ENCODE measurements around the gene BAZ2A. TPM values are rescaled to one million over a fixed set of nuclear protein-coding genes. Genes with fewer than 3 reads are reported as not detected.

Gene BAZ2A
- total RNA-seq, 2 experiments from 2014 or later = 40.6 to 139 TPM

- intact Hi-C loops (cut with micrococcal nuclease; ENCODE audit: unreplicated experiment) = loop anchor here (1.0 to 10.0 kb wide), 4 partner anchors 36 to 522 kb away; partner anchors contain the start of genes PRIM1, RPL41 and ZC3H10
- ChIA-PET POLR2A (interaction anchor here (0.5 to 2.6 kb wide), 18 partner anchors 9 to 501 kb away, joined by 3 to 26 read pairs (median 5); partner anchors contain the start of genes ATP5F1B, NEMP1, PTGES3 and RBMS2), CTCF (ENCODE audit: unreplicated experiment) (interaction anchor here (0.6 to 1.7 kb wide), 19 partner anchors 9 to 703 kb away, joined by 3 to 22 read pairs (median 4); partner anchors contain the start of genes ATP5F1B and RBMS2)
- peaks cover 50% of the 10 kb centered on the region; the same call in 1 of the 2 replicates for H3K79me2 ChIP-seq (ENCODE audit: insufficient read depth, low read depth, low read length)
- no peak for TF ChIP-seq EZH2phosphoT487 (IDR thresholded peaks at IDR 0.05; ENCODE audit: borderline replicate concordance, low read depth, low read length)
- TF ChIP-seq CTCF (conservative IDR thresholded peaks at IDR 0.05; ENCODE audit: low read length) = peak; percentile 93
- DNase-seq (ENCODE audit: low spot score) = peak; percentile 99
- H3K4me2 ChIP-seq (ENCODE audit: low read length) = peak overlapping the region; percentile 98
- no peaks in the 10 kb centered on the region for H4K20me1 ChIP-seq (ENCODE audit: insufficient read depth, low read length)
- peaks cover 53% of the 10 kb centered on the region for H3K4me1 ChIP-seq (ENCODE audit: insufficient read depth, low read length, poor library complexity, severe bottlenecking)
- no peaks in the 10 kb centered on the region for H3K9me2 ChIP-seq (ENCODE audit: insufficient read depth, low read length)
- no peak overlapping the region; the same call in 1 of the 2 replicates for H2AFZ ChIP-seq (ENCODE audit: low read length)
- peak overlapping the region; percentile 92 for H3K27ac ChIP-seq (ENCODE audit: low read depth, low read length, poor library complexity, severe bottlenecking)
- no peaks in the 10 kb centered on the region for H3K9me3 ChIP-seq (ENCODE audit: low read length)
- H3K36me3 ChIP-seq (ENCODE audit: insufficient read depth, low read length) = peaks cover 49% of the 10 kb centered on the region
- H3K4me3 ChIP-seq (ENCODE audit: low read depth, low read length, poor library complexity, severe bottlenecking) = peak overlapping the region; percentile 76
- BruUV-seq (replicated peaks) = no TSS peak
These were observed 6.8 kb upstream of the BAZ2A start for GRCh38 chr12:56636675-56637540.

DNA sequence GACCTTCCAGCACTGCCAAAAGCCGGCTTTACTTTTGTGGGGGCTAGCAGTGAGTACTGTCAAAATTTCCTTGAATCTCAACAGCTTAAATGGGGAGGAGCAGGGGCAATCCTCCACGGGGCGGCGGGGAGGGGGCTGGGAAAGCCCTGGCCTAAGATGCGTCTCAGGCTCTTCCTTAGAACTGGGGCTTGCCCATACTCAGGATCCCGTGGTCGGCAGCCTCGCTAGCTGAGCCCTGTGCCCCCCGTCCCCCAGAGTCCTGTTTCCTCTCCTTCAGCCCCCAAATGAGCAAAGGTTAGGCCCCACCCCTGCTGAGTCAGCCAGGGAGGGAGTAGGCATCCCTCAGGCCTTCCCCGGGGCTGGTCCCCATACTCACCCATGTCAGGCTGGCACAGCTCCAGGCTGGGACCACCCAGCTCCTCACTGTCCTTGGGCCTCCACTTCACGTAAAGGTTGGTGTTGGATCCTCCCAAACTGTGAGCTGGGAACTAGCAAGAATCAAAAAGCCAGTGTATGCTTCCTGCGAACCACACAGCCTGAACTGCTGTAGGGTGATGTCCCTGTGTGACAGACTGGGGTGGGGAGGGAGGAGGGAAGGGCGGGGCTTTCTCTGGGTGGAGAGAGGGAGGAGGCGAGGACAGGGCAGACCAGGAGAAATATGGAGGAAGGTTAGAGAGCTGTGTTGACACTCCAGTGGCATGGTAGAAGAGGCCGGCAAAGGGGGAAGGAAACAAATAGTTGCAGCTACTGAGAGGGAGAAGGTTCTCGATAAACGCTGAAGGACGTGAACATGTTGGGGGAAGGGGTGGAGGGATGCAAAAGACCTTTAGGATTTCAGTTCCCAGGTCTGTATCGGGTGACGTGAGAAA is 5.9 kb upstream of the BAZ2A start:
- ChIA-PET POLR2A (interaction anchor here (0.5 to 2.6 kb wide), 17 partner anchors 8 to 500 kb away, joined by 3 to 26 read pairs (median 4); partner anchors contain the start of genes ATP5F1B, NEMP1 and PTGES3), CTCF (ENCODE audit: unreplicated experiment) (interaction anchor here (0.6 to 1.7 kb wide), 18 partner anchors 8 to 668 kb away, joined by 3 to 22 read pairs (median 4); partner anchors contain the start of gene ATP5F1B)
- Histone ChIP-seq H3K4me1 (ENCODE audit: insufficient read depth, low read length, poor library complexity, severe bottlenecking) (peaks cover 60% of the 10 kb centered on the region), H3K9me2 (ENCODE audit: insufficient read depth, low read length) (no peaks in the 10 kb centered on the region), H4K20me1 (ENCODE audit: insufficient read depth, low read length) (no peaks in the 10 kb centered on the region), H2AFZ (ENCODE audit: low read length) (peak overlapping the region; percentile 19; the same call in 1 of the 2 replicates), H3K79me2 (ENCODE audit: insufficient read depth, low read depth, low read length) (peaks cover 49% of the 10 kb centered on the region; the same call in 1 of the 2 replicates), H3K36me3 (ENCODE audit: insufficient read depth, low read length) (peaks cover 41% of the 10 kb centered on the region), H3K9me3 (ENCODE audit: low read length) (no peaks in the 10 kb centered on the region), H3K27ac (ENCODE audit: low read depth, low read length, poor library complexity, severe bottlenecking) (peak overlapping the region; percentile 92), H3K4me3 (ENCODE audit: low read depth, low read length, poor library complexity, severe bottlenecking) (peak overlapping the region; percentile 76), H3K4me2 (ENCODE audit: low read length) (peak overlapping the region; percentile 98)
- peak; percentile 83 for DNase-seq (ENCODE audit: low spot score)
- intact Hi-C loops (cut with micrococcal nuclease; ENCODE audit: unreplicated experiment) = loop anchor here (1.0 to 10.0 kb wide), 5 partner anchors 35 to 521 kb away; partner anchors contain the start of genes PRIM1, RPL41 and ZC3H10
- TF ChIP-seq CTCF (conservative IDR thresholded peaks at IDR 0.05; ENCODE audit: low read length) (no peak), EZH2phosphoT487 (IDR thresholded peaks at IDR 0.05; ENCODE audit: borderline replicate concordance, low read depth, low read length) (no peak)
- BruUV-seq (replicated peaks) = no TSS peak
